HG02571 (cell line): ENCODE measurements around the gene FAM227B.
"Not testable (repeated sequence)": the region's sequence is repeated elsewhere in the genome, so short reads cannot be mapped to it uniquely, and the experiment has no call there.

ENCODE experiments used
- ATAC-seq: cut with Tn5 transposase; IDR thresholded peaks from one replicate; pipeline ENCODE4 v1.9.1; 2021; ENCODE audit warnings: mild to moderate bottlenecking, moderate library complexity; ENCODE audit not compliant: unreplicated experiment

Gene FAM227B

GRCh38 chr15:49383266-49383665 lies 237.4 kb downstream of the FAM227B start:
- ATAC-seq, result no peak

DNA sequence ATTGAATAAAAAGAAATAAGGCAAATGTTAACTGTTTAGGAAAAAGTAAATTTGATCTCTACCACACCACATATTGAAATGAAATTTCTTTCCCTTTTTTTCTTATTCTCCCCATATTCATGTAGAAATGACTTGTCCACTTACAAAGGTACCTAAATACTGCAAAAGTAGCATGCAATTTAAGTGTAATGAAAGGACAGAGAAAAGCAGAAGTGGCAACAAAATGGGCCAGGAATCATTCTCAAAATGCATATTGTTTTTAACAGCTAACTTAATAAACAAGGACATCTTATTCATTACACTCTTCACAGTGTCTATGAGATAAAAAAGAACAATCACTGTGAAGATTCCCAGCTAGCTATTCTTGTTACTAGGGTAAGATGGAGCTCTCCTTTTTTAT lies 238.2 kb downstream of the FAM227B start:
- ATAC-seq, result no peak

DNA sequence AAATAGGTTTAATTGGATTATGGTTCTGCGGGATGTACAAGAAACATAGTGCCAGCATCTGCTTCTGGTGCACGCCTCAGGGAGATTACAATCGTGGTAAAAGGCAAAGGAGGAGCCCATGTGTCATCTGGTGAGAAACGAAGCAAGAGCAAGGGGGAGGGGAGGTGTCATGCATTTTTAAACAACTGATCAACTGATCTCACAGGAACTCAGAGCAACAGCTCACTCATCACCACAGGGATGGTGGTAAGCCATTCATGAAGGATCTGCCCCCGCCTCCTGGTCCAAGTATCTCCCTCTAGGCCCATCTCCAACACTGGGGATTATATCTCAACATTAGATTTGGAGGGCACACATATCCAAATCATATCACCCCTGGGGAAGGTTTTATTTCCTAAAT lies 239.7 kb downstream of the FAM227B start:
- no peak for ATAC-seq

DNA sequence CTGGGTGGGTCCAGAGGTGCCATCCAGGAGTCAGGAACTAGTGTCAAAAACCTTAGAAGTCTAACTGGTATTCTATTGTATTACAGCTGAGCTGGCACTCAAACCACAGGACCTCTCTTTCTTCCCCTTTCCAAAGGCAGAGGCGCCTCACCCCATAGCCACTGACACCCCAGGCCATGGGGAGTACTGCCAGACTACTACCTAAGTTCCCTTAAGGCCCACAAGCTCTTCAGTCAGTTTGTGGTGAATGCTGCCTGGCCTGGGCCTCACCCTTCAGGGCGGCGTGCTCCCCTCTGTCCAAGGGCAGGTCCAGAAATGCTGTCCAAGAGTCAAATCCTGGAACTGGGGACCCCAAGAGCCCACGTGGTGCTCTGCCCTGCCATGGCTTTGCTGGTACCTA lies 240.6 kb downstream of the FAM227B start:
- ATAC-seq, result no peak

DNA sequence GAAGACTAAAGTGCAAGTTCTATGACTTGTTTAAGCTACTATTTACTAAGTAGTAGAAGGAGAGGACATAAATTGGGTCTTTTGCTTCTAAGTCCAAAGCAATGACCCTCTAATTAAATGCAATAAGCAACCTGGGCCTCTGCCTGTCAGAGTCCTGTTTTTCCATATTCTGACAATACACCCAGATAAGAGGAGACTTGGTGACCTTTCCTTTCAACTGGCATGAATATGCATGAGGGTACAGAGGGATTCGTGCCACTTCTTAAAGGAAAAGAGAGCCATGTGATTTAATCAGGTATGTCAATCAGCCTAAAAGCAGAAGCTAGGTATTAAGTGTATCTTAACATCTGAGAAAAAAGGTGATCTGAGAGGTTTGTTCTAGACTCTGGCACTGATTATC lies 248.3 kb downstream of the FAM227B start:
- ATAC-seq, result no peak

DNA sequence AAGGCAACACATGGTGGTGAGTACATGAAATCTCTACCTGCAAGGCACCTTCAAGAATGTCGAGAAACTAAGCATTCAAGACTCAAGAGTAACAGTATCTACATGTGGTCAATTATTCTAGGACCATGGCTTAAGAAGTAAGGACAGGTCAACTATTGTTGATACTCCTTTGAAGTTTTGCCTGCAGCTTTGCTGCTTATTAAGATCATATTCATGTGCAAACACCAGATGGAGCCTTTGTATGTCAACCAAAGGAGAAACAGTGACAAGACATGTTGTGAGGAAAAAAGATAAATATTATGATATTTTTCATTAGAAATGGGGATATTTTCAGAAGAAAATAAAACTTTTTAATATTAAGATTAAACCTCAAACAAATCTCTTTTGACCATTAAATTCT lies 249.8 kb downstream of the FAM227B start:
- ATAC-seq, result no peak

- ATAC-seq, result no peak
These were observed 254.1 kb downstream of the FAM227B start for GRCh38 chr15:49366496-49366895.

DNA sequence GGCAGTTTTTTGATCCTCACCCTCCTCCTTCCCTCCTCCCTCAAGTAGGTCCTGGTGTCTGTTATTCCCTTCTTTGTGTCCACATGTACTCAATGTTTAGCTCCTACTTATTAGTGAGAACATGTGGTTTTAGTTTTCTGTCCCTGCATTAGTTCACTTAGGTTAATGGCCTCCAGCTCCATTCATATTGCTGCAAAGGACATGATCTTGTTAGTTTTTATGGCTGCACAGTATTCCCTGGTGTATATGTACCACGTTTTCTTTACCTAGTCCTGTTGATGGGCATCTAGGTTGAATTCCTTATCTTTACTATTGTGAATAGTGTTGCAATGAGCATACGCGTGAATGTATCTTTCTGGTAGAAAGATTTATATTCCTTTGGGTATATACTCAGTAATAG lies 259.2 kb downstream of the FAM227B start:
- ATAC-seq, result no peak

DNA sequence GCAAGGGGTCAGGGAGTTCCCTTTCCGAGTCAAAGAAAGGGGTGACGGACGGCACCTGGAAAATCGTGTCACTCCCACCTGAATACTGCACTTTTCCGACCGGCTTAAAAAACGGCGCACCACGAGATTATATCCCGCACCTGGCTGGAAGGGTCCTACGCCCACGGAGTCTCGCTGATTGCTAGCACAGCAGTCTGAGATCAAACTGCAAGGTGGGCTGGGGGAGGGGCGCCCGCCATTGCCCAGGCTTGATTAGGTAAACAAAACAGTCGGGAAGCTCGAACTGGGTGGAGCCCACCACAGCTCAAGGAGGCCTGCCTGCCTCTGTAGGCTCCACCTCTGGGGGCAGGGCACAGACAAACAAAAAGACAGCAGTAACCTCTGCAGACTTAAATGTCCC lies 266.2 kb downstream of the FAM227B start:
- ATAC-seq, result not testable (repeated sequence)

GRCh38 chr15:49343546-49343945 lies 277.1 kb downstream of the FAM227B start:
- ATAC-seq, result no peak

GRCh38 chr15:49339656-49340055 lies 281.0 kb downstream of the FAM227B start:
- ATAC-seq, result no peak

DNA sequence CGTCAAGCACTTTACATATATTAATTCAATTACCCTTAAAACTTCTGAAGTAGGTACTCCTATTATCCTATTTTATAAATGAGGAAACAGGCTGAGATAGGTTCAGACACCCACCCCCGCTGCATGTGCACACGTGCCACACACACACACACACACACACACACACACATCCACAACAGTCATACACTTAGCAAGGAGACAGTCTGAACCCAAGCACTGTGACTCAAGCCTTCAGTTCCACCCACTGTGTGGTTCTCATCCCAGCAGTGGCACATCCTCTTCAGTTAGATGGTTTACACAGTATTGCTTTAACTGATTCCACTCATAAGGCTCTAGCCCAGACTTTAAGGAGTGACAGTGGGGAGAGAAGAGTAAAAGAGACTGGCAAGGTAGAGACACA lies 288.7 kb downstream of the FAM227B start:
- no peak for ATAC-seq

DNA sequence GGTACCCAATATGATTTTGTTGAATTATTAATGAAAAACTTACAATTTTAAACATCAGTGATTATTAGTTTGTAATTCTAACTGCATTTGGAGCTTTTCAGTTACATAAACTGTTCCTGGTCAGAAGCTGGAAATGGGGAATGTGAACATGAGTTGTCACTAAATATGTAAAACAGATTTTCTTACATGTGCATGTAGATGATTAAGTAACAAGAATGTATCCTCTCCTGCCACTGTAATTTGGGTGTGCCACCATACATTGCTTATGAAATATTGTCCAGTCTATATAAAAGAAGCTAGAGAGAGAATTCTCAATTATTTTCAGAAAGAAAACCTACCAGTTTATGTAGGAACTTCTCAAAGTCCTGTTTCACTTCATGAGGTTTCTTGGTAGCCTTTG lies 289.2 kb downstream of the FAM227B start:
- ATAC-seq, result no peak

- no peak for ATAC-seq
These were observed 290.5 kb downstream of the FAM227B start for GRCh38 chr15:49330166-49330565.

DNA sequence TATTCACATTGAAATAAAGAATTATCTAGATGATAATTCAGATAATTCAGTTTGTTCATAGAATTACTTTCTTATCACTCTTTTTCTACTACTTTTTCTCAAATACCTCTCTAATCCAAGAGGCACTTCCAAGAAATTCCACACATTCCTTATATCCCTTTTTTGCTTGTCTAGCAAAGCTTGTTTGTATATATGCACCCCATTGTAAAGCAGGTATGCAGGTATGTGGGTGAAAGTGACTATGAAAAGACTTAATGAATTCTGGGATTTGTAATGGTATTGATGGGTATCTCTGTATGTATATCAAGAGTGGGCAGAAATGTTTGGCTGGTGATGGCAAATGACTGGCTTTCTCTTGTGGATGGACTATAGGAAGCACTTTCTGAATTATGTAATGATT lies 291.7 kb downstream of the FAM227B start:
- ATAC-seq, result no peak

DNA sequence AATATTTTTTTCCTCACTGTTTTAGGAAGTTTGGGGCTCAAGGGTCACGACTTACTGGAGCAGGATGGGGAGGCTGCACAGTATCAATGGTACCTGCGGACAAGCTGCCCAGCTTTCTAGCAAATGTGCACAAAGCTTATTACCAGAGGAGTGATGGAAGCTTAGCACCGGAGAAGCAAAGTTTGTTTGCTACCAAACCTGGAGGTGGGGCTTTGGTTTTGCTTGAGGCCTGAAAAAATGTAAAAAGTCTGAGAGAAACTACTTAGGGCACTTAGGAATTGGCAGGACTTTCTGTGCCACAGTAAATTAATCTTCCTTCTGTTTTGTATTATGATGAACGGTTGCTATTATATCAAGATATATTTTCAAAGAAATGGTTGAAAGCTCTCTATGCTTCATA lies 292.7 kb downstream of the FAM227B start:
- no peak for ATAC-seq

GRCh38 chr15:49323207-49323606 lies 297.4 kb downstream of the FAM227B start:
- no peak for ATAC-seq

GRCh38 chr15:49320351-49320750 lies 300.3 kb downstream of the FAM227B start:
- no peak for ATAC-seq

DNA sequence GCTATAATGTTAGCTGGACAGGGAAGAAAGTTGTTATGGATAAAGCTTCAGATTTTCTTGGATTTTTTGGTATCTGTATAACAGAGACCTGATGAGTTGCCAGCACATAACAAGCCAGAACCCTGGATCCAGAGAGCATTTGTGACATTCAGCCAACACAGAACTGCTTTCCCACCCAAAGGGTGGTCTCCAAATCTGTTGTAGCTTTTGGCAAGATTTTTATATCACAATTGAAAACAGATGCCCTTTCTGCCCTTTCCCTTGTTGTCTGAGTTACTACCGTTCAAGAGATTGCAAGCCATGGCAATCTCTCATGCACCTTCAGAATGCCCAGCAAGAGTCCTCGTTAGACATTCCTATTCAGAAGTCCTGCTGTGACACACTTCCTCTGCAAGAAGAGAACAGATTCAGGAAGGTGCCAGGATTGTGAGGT lies 305.2 kb downstream of the FAM227B start:
- ATAC-seq, result no peak

DNA sequence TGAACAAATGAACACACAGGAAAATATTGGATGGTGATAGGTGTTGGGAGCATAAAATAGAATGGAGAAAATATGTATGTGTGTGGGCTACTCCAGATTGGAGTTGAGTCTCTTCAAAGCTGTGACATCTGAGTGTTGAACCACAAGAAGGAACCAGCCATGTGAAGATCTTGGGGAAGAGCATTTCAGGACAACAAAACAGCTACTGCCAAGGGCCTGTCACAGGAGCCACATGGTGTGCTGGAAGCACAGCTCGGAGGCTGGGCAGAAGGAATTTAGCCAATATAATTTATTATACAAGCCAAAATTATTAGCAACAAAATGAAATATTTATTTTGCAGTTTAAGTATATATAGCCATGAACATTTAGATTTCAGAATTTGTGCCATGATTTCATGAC lies 305.9 kb downstream of the FAM227B start:
- ATAC-seq, result no peak

DNA sequence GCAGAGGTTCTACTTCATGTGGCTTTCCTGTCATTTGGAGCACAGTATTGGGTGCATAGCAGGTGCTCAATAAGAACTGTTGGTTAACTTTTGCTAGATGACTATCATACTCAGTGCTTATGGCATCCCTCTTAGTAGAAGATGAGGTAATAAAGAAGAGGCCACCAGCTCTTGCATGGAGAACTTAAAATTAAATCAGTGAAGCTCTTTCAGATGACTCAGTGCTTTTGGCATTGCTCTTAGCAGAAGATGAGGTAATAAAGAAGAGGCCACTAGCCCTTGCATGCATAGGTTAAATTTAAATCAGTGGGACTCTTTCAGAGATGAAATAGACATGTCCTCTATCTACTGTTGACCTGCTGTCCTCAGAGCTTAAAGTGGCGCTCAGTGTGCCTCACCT lies 307.0 kb downstream of the FAM227B start:
- ATAC-seq, result no peak

GRCh38 chr15:49309889-49310288 lies 310.7 kb downstream of the FAM227B start:
- ATAC-seq, result no peak

GRCh38 chr15:49308686-49309085 lies 311.9 kb downstream of the FAM227B start:
- ATAC-seq, result no peak

DNA sequence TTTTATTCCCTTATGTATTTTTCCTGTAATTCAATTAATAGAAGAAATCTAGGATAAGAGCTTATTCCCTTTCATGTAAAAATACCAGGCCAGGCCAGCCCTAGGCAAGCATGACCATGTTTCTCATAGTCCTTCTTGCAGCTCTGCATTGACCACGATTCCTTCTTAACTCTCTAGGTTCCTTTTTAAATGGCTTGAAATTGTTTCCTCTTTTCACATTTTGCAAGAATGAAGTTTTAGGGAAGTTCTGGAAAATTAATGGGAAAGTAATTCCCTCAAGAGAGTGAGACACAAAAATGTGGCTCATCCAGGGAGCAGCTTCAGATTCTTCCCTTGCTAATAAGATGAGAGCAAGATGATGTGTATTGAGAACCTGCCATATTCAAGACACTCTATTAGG lies 314.1 kb downstream of the FAM227B start:
- ATAC-seq, result no peak
